Heart right ventricle (tissue), 16 donors: ENCODE measurements around the gene MLEC. TPM values are rescaled to one million over a fixed set of nuclear protein-coding genes. Genes with fewer than 3 reads are reported as not detected.

ENCODE experiments used
- ATAC-seq, 8 donors: fragments of 200-7000 bp; cut with Tn5 transposase; one replicate each; pipeline ENCODE4 v1.9.1; 2020; ENCODE audit warnings: mild to moderate bottlenecking in 8 of 8, moderate library complexity in 8 of 8, moderate number of reproducible peaks in 1 of 8
- DNase-seq, 2 donors: peaks; one replicate each; pipeline ENCODE4 v3.0.0-alpha.2; 2020
- H3K27ac ChIP-seq, 10 donors: fragments of 200-600 bp; sonication (generic) in 2 of 10; one replicate each; pipeline versions ENCODE4 v1.5.0 to v1.8.0; 2020 to 2022; ENCODE audit warnings: mild to moderate bottlenecking in 3 of 10
- H3K27me3 ChIP-seq, 7 donors: fragments of 200-600 bp; one replicate each; pipeline ENCODE4 v1.8.0; 2021 to 2022; ENCODE audit warnings: mild to moderate bottlenecking in 2 of 7
- H3K36me3 ChIP-seq, 9 donors: fragments of 200-600 bp; sonication (generic) in 1 of 9; one replicate each; pipeline versions ENCODE4 v1.5.0 to v1.8.0; 2020 to 2022; ENCODE audit warnings: mild to moderate bottlenecking in 2 of 9
- H3K4me1 ChIP-seq, 9 donors: fragments of 200-600 bp; sonication (generic) in 1 of 9; one replicate each; pipeline versions ENCODE4 v1.5.0 to v1.8.0; 2020 to 2022; ENCODE audit warnings: mild to moderate bottlenecking in 4 of 9
- H3K4me3 ChIP-seq, 10 donors: fragments of 200-600 bp; sonication (generic) in 2 of 10; one replicate each; pipeline versions ENCODE4 v1.5.0 to v1.8.0; 2020 to 2022; ENCODE audit warnings: mild to moderate bottlenecking in 7 of 10, moderate library complexity in 2 of 10
- H3K9me3 ChIP-seq, 11 donors: fragments of 200-600 bp in 10 of 11; sonication (generic) in 2 of 11; one replicate each; pipeline versions ENCODE4 v1.5.0 to v1.8.0; 2013 to 2022; ENCODE audit warnings: mild to moderate bottlenecking in 2 of 11, control low read depth in 1 of 11, moderate library complexity in 1 of 11
- WGBS, 2 donors: extraction: QIAGEN DNeasy Blood & Tissue Kit; methylation state at CpG; one replicate each; pipeline ENCODE4 v1.1.7; 2013; ENCODE audit warnings: inconsistent platforms in 1 of 2; 5-methylcytosine and 5-hydroxymethylcytosine counted together
- intact Hi-C, 10 donors: fragments of 100-400 bp; cut with DNase I; formaldehyde crosslinking; loops; one replicate each; pipeline versions ENCODE4 v1.11.1 to v1.14.2; 2022
- polyA plus RNA-seq, 2 donors: library from polyadenylated mRNA; stranded (reverse); fragments of 200-250 nt; gene quantifications; one replicate each; pipeline ENCODE4 v1.2.3, GENCODE V29; 2013
- total RNA-seq, 10 donors: library from RNA; stranded (reverse); fragmentation: NEBNext Ultra II Directional in 3 of 10; extraction: Animal tissue kit (Norgen Biotek cat#: 25700) in 3 of 10; gene quantifications; one replicate each; pipeline versions ENCODE4 v1.2.1 to v1.2.4, GENCODE V29; 2021 to 2023
- TF ChIP-seq, protein P1 (sequence below), 9 donors: fragments of 200-600 bp; sonication (generic) in 2 of 9; IDR thresholded peaks; one replicate each; pipeline versions ENCODE4 v1.5.0 to v1.8.0; 2021 to 2022; ENCODE audit warnings: antibody characterized with exemption in 9 of 9, mild to moderate bottlenecking in 5 of 9, moderate library complexity in 1 of 9
- donor health status: Arrhythmogenic right ventricular cardiomyopathy.
- donor health status: ischemic (EF 13 %, LVEDD 7.1; RV severe dilation, severe dysfunction).
- donor health status: healthy with polysubstance abuse.
- donor health status: DM: no; HTN: yes; CAD: no.
- donor health status: DM: no; HTN: no; CAD: no.
- donor health status: ischemic (EF 25% LVEDD 6.9; RV normal size, moderate dysfunction).
- donor health status: ischemic (EF 25% LVEDD 5.7; RV mildly dilated, moderate dysfunction).
- donor health status: healthy.
- donor health status: DM: yes; HTN: yes; CAD: no.
- donor health status: Ischemic cardiomyopathy.
- donor health status: ischemic (EF 35%, LVEDD 5.7; RV mildly dilated, moderate dysfunction).
- donor health status: nonischemic (EF 11% LVEDD 7.7; RV severe dilation, severe dysfunction).
- donor health status: DM: yes; HTN: yes; CAD: no.
- donor health status: PGD.
- donor health status: ischemic (EF 29% LVEDD 5.4; RV normal size, mild dysfunction).
- donor health status: nonischemic (EF 23%, LVEDD 6.1; RV moderate dilation, normal function).

The MLEC gene
- total and polyA plus RNA-seq, 12 donors = 35.3 to 179 (median 112) TPM

DNA sequence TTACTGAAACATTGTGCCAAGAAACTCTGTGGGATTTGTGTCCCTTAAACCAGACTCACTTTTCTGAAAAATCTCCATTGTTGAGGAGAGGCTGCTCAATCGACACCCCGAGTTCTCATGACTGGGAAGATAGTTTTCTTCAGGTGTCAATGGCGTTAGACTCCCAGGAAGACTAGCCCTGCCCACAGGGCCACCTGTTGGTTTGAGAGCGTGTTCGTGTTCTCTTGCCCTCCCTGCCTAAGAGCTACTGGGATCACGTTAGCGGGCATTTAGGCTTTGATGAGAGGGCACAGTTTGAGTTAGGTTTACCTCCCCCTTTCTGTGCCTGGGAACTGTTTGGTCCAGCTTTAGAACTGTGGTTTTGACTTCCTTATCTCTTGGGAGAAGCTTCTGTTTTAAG lies 12.6 kb downstream of the MLEC start:
- Histone ChIP-seq H3K36me3 (peaks cover 0 to 91% (median 44%) of the 10 kb centered on the region in 9 donors), H3K27me3 (no peaks in the 10 kb centered on the region), H3K27ac (peak overlapping the region; percentile 38 to 92 (median 84)), H3K4me3 (no peak overlapping the region), H3K4me1 (peaks cover 22 to 95% (median 72%) of the 10 kb centered on the region in 9 donors), H3K9me3 (no peaks in the 10 kb centered on the region)
- TF ChIP-seq, protein P1, sequence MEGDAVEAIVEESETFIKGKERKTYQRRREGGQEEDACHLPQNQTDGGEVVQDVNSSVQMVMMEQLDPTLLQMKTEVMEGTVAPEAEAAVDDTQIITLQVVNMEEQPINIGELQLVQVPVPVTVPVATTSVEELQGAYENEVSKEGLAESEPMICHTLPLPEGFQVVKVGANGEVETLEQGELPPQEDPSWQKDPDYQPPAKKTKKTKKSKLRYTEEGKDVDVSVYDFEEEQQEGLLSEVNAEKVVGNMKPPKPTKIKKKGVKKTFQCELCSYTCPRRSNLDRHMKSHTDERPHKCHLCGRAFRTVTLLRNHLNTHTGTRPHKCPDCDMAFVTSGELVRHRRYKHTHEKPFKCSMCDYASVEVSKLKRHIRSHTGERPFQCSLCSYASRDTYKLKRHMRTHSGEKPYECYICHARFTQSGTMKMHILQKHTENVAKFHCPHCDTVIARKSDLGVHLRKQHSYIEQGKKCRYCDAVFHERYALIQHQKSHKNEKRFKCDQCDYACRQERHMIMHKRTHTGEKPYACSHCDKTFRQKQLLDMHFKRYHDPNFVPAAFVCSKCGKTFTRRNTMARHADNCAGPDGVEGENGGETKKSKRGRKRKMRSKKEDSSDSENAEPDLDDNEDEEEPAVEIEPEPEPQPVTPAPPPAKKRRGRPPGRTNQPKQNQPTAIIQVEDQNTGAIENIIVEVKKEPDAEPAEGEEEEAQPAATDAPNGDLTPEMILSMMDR (IDR thresholded peaks at IDR 0.05) = no peak
- ATAC-seq (no peak), DNase-seq (no peak)
- intact Hi-C loops = no loop called here
- 93% methylated on average over 7 of the region's 7 CpGs for WGBS, 2 donors

DNA sequence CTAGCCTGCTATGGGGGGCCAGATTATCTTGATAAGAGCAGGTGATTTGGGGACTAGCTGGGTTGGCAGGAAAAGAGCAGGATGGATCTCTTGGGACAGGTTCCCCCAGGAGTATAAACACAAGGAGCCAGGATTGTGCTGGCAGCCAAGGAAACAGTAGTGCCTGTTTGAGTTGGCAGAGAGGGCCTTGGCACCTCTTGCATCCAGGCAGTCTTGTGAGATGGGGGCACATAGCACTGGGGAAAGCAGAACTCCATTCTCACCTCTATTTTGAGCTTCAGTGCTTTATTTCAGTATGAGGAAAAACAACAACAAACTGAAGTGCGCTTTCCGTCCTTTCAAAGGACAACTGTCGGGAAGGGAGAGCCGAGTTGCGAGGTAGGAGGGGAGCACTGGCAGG lies 13.9 kb downstream of the MLEC start:
- TF ChIP-seq, protein P1 (IDR thresholded peaks at IDR 0.05) = no peak
- DNase-seq (no peak), ATAC-seq (peak in 3 of 8 donors; percentile 28 to 49 (median 42))
- no peaks in the 10 kb centered on the region for H3K27me3 ChIP-seq
- H3K36me3 ChIP-seq = peaks cover 0 to 87% (median 32%) of the 10 kb centered on the region in 9 donors
- peak overlapping the region; percentile 20 to 92 (median 83) for H3K27ac ChIP-seq
- no peaks in the 10 kb centered on the region for H3K9me3 ChIP-seq
- intact Hi-C loops = no loop called here
- no peak overlapping the region for H3K4me3 ChIP-seq
- H3K4me1 ChIP-seq = peaks cover 22 to 85% (median 72%) of the 10 kb centered on the region in 9 donors
- WGBS, 2 donors = 38 to 55% methylated on average over 5 of the region's 5 CpGs

DNA sequence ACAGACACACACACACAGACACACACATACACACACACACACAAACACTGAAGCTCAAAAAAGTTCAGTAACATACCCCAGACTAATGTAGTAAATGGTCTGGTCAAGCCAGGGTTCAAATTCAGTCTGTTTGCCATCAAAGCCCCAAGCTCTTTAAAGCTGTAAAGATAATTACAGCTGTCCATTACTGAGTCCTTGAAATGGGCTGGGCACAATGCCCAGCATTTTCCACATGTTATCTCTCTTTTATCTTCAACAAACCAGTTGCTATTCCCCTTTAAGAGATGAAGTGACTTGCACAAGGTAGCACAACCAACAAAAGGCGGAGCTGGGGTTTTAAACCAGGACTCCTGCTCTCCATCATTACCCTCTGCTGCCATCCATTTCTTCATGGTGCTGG lies 15.7 kb downstream of the MLEC start:
- Histone ChIP-seq H3K4me1 (peaks cover 16 to 70% (median 59%) of the 10 kb centered on the region in 9 donors), H3K27ac (peak overlapping the region in 9 of 10 donors; percentile 32 to 92 (median 61)), H3K4me3 (no peak overlapping the region), H3K27me3 (no peaks in the 10 kb centered on the region), H3K9me3 (no peaks in the 10 kb centered on the region), H3K36me3 (peaks cover 0 to 70% (median 17%) of the 10 kb centered on the region in 9 donors)
- WGBS, 2 donors = 93 to 100% methylated on average over 1 of the region's 1 CpG
- DNase-seq = no peak
- TF ChIP-seq, protein P1 (IDR thresholded peaks at IDR 0.05) = no peak
- intact Hi-C loops = no loop called here
- ATAC-seq = peak in 1 of 8 donors; percentile 9

DNA sequence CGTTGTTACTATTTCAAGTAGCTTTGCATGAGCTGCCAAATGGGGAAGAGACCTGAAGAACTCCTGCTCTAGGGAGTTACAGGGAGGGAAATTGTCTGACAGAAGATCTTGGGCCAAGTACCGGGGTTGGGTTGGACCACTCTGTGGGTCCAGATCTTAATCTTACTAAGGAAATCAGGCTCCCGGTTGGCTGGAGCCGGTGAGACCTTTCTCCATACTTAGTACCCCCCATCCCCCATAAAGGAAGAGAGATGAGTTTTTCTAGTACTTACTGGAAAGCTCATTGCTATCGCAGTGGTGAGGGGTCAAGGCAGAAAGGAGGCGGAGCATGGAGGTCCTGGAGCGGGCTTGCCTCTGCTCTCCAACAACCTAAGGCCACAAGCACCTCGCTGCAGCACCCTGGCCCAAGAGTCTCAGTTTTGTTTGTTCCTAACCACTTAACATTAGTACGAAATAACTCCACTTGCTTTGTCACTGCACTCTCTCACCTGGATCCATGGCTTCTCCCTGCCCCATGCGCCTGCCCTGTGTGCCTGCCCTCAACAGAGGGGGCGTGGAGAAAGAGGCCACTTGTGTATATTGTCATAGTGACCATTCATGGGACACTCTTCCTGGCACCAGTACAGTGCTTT lies 16.5 kb downstream of the MLEC start:
- 66 to 67% methylated on average over 11 of the region's 11 CpGs for WGBS, 2 donors
- intact Hi-C loops = no loop called here
- Histone ChIP-seq H3K4me3 (no peak overlapping the region), H3K4me1 (peaks cover 12 to 62% (median 54%) of the 10 kb centered on the region in 9 donors), H3K27me3 (no peaks in the 10 kb centered on the region), H3K27ac (peak overlapping the region in 9 of 10 donors; percentile 32 to 92 (median 61)), H3K36me3 (peaks cover 0 to 62% (median 11%) of the 10 kb centered on the region in 9 donors), H3K9me3 (no peaks in the 10 kb centered on the region)
- peak in 1 of 2 donors; percentile 29 for DNase-seq
- TF ChIP-seq, protein P1 (IDR thresholded peaks at IDR 0.05) = no peak
- peak in 7 of 8 donors; percentile 31 to 72 (median 50) for ATAC-seq
